Measurements from ENCODE around the gene MROH7.

DNA sequence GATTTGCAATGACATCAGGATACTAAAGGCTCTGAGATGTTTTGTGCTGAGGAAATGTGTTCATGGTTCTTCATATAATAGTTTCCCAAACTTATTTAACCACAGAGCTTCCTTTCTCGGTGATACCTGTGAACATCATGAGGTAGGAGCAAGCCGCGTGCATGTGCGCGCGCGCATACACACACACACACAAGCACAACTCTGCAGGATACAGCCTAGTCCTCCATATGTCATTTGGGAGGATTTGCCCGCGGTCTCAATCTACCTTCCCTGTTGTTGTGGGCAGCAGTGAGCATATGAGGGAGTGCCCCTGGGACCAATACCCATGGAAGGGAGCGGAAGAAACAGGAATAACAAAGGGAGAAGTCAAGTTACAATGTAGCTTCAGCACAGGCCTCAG is 61.9 kb downstream of the MROH7 start:
- no peak for TF ChIP-seq POLR2A (IDR thresholded peaks at IDR 0.05; ENCODE audit: low read length)
- no peak for TF ChIP-seq GATA1 (IDR thresholded peaks at IDR 0.05; ENCODE audit: low read depth, low read length)
